Stimulated activated CD4-positive, alpha-beta T cell treated with anti-CD3 and anti-CD28 coated beads, Interleukin-1b, Interleukin-23, amount 100 ng/mL, for 4 hours (primary cell): ENCODE measurements around the gene MMP11.

Experiments
- DNase-seq, 2 donors: peaks; one replicate each; pipeline ENCODE4 v3.0.0-alpha.2; 2020; ENCODE audit warnings: low read depth in 2 of 2

MMP11 gene

DNA sequence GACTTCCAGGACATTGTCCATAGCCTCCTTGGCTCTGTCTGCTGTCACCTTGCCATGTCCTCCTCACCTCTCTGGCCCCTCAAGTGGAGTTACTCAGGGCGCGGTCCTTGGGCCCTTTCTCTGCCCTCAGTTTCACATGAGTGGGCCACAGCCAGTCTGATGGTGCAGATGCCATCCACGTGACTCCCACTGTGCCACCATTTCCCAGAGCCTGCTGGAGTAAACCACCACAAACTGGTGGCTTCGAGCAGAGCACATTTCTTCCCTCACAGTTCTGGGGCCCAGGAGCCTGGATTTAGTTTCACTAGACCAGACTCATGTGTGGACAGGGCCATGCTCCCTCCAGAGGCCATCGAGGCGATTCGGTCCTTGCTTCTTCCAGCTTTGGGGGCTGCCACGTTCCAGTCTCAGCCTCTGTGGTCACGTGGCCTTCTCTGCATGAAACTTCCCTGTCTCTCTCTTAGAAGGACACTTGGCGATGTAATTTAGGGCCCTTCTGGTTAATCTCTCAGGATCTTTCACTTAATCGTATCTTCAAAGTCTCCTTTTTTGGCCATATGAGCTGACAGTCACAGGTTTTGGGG, 28.7 kb downstream of the MMP11 start:
- no peak for DNase-seq

DNA sequence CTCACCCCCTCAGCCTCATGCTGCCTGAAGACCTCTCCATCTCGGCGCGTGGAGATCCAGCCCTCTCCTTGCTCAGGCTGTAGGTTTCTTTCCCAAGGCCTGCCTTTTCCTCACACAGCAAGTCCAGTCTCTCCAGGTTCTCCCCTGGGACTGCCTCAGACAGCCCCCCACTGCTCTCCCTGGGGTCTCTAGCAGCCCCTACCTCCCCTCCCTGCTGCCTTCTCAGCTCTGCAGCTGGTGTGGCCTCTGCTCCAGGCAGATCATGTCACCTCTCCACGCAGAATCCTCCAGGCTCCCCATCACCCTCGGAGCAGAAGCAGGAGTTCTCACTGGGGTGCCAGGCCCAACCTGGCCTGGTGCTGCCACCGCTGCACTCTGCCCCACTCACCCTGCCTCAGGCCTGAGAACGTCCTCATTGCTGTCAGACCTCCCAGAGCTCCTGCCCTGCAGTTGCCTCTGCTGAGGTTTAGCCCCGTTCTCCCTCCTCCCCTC, 29.3 kb downstream of the MMP11 start:
- no peak for DNase-seq

- DNase-seq, result no peak
Measured at GRCh38 chr22:23803001-23803819, 30.6 kb downstream of the MMP11 start.

DNA sequence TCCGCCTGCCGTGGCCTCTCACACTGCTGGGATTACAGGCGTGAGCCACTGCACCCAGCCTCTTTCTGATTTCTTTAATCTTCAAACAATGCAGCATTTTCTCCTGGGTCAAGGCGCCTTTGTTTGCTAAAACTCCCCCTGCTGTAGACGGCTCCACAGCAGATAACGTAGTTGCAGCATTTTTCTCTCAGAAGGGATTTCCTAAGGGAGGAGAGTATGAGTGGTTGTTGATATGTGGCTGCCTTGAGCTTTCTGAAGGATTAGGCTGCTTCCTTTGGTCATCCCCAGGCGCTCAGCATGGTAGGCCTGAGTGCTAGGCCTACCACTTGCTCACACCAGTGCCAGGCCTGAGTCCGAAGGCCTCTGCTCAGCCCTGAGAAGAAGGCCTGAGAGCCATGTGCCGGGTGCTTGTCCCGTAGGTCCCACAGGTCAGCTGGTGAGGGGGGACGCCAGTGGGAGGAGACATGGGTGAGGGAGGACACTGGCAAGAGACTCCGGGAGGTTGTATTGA, 32.2 kb downstream of the MMP11 start:
- no peak for DNase-seq

- no peak for DNase-seq
Measured at GRCh38 chr22:23806837-23807236, 34.2 kb downstream of the MMP11 start.

DNA sequence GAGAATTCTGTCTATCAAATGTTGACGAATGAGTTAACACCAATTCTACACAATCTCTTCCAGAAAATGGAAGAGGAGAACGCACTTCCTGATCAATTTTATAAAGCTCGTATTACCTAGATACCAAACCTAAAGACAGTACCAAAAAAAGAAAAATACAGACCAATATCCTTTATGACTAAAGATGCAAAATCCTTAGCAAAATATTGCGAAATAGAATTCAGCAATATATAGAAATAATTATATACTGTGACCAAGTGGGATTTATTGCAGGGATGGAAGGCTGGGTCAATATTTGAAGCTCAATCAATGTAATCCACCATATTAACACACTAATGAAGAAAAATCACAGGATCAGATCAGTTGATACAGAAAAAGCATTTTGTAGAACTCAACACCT, 39.7 kb downstream of the MMP11 start:
- DNase-seq, result no peak

DNA sequence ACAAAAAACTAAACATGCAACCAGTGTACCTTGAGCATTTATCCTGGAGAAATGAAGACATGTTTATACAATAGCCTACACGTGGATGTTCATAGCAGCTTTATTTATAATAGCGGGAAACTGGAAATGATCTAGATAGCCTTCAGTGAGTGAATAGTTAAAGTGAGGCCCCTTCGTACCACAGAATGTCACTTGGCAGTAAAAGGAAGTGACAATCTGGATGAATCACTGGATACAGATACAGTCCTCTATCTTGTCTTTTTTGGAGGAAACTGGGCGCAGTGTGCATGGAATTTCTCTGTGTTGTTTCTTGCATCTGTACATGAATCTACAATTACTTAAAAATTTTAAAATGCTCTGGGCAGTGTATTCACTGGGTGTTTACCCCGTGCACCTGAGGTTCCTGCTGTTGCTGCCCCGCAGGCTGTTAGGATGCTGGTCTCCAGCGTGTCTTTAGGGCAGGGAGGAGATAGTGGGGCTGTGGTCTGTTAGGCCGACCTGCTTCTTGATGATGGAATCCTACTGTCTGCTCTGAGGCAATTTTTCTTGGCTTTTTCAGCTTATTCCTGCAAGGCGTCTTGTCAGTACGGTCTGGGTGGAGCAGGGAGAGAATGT, 43.0 kb downstream of the MMP11 start:
- no peak for DNase-seq

DNA sequence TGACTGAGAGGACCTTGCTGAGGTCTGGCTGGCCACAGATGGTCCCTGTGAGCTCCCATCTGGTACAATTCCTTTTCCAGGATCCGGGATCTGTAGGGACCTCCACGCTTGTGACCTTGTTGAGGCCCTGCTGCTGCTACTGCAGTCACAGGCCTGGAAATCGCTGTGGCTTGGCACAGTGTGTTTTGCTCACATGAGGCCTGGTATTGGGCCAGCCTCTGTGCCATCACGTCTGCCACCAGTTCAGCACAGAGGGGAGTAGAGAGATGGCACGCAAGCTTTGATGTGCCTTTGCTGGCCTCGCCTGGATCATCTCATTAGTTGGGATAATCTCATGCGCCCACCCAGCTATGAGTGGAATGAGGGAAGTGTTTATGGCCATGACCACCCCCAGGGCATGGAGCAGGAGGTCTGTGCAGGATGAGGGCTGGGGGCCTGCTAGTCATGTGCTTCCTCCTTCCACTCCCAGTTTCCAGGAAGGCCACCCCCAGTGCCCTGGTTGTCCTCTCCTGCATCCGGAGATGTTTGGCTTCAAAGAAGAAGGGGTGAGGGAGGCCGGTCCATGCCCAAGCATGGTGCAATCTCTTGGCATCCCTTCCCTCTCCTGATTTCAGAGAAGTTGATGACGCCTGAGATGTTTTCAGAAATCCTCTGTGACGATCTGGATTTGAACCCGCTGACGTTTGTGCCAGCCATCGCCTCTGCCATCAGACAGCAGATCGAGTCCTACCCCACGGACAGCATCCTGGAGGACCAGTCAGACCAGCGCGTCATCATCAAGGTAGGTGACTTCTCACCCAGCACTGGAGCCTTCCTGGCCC, 43.7 kb downstream of the MMP11 start:
- DNase-seq, result no peak

DNA sequence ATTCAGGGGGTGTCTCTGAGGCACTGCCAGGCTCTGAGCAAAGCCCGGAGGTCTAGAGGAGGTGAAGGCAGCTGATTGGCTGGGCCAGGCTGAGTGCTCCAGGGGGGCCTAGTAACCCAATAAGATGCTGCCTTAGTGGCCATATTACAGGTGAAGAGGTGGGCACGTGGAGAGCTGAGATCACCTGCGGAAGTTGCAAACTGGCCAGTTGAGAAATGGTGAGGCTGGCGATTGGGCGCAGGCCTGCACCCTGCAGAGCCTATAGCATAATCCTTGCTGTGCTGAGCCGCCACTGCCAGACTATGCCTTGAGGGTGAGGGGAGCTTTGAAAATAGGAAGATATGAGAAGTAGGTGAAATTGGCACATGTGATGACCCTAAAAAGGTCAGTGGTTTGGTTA, 44.5 kb downstream of the MMP11 start:
- no peak for DNase-seq

DNA sequence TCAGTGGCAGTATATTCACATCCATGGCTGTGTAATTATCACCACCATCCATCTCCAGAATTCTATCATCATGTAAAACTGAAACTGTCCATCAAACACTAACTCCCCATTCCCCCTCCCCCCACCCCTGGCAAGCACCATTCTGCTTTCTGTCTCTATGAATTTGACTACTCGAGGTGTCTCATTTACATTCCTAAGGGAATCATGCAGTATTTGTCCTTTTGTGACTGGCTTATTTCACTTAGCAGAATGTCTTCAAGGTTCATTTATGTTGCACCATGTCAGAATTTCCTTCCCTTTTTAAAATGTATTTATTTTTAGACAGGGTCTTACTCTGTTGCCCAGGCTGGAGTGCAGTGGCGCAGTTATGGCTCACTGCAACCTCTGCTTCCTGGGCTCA, 45.9 kb downstream of the MMP11 start:
- no peak for DNase-seq

DNA sequence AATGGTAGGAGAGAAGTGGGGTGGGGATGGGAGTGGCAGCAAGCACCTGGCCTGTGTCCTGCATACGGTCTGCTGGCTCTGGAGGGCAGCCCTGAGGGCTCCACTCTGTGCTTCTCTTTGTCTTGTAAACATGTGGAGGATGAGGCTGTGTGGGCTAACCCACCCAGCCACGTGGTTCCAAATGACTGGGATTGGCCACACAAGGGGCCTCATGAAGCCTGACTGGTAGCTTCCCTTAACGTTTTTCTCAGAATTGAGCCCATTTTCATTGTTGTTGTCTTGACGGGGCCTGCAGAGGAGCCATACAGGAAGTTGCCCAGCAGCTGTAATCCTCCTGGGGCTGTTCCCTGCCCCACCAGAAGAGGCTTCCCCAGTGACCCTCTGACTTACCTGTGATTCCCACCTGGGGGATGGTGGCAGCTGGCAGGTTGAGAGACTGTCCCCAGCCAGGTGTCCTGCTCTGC, 48.1 kb downstream of the MMP11 start:
- DNase-seq, result no peak

DNA sequence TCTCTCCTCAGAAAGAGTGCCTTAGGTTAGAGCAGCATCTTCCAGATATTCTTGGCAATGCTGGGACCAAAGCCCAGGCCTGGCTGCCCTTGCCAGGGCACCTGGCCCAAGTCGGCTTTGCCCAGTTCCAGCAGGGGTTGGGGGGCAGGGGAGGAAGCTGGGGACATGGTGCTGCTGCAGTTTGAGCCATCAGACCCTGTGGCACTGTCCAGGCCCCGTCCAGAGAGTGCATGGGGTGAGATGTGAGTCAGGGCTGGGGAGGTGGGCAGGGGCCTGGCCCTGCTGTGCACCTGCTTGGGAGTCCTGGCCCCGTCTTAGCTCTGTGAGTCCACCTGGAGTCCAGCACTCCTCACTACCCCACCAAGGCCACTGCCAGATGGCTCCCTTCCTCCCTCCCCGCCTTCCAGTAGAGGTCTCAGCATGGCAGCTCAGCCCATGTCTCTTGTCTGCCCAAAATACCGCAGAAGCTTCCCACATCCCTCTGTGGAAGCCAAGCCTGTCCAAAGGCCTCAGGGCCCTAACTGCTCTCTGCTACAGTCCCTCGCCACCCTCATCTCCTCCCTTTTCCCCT, 49.5 kb downstream of the MMP11 start:
- DNase-seq, result no peak

DNA sequence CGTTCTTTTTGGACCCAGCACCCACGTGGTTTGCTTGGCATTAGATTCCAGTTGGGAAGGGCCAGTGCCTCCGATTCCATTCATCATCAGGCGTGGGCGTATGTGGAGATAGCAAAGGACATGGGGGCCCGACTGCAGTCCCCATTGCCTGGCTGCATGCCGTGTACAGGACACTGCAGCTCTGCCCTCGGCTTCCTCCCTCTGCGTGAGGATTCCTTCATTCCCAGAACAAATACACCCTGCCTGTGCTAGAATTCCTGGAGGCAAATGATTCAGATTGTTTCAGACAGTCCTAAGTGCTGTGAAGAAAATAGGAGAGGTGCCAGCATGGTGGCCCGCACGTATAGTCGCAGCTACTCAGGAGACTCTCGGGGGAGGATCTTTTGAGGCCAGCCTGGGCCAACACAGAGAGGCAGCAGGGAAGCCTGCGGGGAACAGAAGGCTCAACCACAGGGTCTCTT, 50.7 kb downstream of the MMP11 start:
- DNase-seq, result no peak

GRCh38 chr22:23824476-23825245, 52.0 kb downstream of the MMP11 start:
- DNase-seq, result no peak

GRCh38 chr22:23825246-23825905, 52.7 kb downstream of the MMP11 start:
- no peak for DNase-seq

- DNase-seq, result no peak
Measured at GRCh38 chr22:23826510-23827350, 54.1 kb downstream of the MMP11 start.

GRCh38 chr22:23827351-23827995, 54.8 kb downstream of the MMP11 start:
- no peak for DNase-seq
